ENCODE data around the gene CD247.

Gene CD247

DNA sequence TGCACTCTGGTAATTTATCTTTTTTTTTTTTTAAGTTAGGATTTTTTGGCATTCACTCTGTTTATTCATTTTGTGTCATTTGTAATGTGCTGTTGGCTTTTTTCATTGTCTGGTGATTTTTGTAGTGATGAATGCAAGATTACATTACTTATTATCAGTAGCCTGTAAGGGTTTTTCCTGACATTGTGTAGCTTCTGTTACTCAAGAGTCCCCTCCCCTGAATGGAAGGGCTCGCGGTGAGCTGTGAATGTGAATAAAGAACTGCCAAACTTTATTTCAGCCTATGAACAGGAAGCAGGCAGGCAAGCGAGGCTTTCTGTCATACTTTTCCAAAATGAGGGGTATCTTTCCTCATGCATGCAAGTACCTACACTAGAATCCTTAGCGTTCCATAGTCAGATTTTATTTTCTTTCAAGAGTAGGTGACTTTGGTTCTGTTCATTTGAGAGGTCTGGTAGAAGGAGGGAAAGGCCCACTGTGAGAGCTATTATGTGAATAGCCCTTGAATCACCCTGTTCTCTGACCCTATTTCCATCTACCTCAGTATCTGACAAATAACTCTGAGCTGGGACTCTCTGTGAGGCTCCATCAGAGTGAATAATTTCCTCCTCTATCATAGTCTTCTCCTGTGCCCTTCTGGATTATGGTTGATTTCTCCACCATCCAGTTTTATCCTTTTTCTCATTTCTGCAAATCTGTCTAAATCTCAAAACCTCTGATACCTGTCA is 114.0 kb downstream of the CD247 start:
- FAIRE-seq: no peak

DNA sequence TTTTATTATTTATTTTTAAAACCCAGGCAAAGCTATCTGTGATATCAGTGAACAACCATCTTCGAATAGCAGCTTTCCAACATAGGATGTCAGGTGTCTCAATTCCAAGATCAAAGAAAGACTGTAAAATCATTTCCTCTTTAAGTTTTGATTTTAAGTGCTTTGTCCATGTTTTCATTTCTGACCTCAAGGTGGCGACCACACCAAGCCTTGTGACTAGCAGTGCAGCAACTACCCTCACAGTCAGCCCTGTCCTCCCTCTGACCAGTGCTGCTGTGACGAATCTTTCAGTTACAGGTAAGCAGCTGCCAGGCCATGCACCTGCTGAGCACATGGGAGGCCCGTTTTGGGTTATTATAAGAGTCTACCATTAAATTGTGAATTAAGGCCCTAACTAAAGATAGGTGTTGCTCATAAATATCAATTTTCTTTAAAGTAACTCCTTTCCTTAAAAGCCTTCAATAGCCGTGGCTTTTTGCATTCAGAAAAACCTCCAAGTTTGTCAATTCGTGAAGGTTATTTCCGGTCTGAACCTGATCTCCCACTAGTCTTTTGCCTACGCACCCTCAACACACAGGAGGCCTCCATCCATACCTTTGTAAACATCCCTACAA is 117.0 kb downstream of the CD247 start:
- no peak for FAIRE-seq

DNA sequence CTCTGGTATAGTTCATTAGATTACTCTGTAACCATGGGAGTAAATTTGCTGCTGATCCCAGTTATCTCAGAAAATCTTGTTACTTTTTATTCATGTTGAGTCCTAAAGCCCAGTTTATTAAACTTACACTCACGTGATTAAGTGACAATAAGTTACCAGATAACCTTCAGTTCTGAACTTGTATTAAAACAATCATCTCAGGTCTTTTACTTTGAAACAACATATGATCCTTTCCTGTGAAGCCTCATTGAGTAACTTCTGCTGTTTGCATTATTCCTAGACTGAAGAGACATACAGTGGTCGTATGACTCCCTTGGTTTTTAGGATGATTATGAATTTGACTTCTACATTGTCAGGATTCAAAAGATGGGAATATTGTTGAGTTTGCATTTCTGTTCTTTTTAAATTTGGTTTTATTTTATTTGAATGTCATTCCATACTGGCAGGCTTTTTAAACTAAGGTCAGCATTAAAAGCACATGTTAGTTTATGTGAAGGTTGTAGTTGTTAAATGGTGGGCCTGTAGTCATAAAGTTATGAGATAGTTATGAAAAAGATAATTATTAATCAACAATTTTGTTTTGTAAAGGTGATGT is 117.9 kb downstream of the CD247 start:
- FAIRE-seq: no peak

DNA sequence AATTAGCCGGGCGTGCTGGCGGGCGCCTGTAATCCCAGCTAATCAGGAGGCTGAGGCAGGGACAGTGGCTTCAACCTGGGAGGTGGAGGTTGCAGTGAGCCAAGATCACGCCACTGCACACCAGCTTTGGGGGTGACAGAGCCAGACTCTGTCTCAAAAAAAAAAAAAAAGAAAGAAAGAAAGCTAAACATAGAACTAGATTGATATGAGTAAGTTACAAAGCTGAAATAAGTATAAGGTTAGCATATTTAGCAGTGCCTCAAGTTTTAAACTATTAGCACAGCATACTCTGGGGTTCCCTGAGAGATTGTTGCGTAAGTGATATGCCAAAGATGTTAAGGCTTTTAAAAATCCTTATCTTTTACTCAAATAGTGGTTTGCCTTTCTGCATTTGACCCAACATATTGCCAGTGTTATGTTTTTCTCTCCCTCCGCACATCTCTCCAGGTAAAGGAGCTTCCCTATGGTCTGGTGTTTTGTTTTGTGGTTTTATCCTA is 126.1 kb downstream of the CD247 start:
- no peak for FAIRE-seq

DNA sequence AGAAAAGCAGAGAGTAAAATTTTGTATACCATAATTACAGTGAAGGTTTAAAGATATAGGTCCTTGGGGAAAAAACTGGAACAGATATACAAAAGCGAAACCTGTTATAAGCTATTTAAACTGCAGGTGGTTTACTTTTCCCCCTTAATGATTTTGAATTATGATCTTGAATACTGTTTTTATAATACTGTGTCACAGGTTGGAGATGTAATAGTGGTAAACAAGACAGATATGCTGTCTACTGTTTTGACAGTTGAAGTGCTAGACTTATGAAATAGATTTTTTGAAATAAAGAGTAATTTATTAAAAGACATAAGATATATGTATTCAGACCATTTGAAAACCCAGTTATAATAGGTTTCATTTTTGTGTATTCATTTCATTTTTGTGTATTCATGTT is 129.4 kb downstream of the CD247 start:
- no peak for FAIRE-seq

DNA sequence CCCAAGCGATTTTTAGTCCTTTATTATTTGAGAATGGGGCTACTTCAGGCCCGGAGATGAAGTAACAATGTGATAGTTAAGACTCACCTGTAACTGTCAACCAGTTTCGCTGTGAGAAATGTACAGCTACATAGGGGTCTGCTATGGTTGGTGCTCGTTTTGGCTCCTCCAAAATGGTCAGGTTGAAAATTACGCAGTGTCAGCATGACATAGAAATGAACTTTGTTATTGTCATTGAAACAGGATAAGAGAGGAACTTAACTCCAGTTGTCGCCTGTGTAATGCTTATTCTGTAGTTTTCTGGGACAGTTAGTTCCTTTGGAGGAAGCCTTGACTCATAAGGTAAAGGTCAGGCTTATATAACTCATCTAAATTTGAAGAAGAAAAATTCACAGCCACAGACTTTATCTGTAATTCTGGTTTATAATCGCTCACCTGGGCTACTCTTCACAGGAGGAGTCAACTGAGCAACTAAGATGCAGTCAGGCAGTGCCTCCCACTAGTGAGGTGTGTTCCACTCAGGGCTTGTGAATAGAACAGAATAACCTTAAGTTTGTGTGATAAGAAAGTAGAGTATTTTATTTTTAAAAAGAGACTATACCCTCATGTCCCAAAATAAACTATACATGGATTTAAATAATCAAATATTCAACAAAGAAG is 130.9 kb downstream of the CD247 start:
- no peak for FAIRE-seq

Measured in colon (tissue), 2 donors.